HG03159 (cell line): ENCODE results near the gene NRG4.
"Not testable (repeated sequence)": the region's sequence is repeated elsewhere in the genome, so short reads cannot be mapped to it uniquely, and the experiment has no call there.

ENCODE experiments used
- ATAC-seq: cut with Tn5 transposase; IDR thresholded peaks from one replicate; pipeline ENCODE4 v1.9.1; 2021; ENCODE audit warnings: mild to moderate bottlenecking, moderate library complexity; ENCODE audit not compliant: unreplicated experiment

Gene NRG4

GRCh38 chr15:75928680-75929608, 83.3 kb downstream of the NRG4 start:
- ATAC-seq, result no peak

DNA sequence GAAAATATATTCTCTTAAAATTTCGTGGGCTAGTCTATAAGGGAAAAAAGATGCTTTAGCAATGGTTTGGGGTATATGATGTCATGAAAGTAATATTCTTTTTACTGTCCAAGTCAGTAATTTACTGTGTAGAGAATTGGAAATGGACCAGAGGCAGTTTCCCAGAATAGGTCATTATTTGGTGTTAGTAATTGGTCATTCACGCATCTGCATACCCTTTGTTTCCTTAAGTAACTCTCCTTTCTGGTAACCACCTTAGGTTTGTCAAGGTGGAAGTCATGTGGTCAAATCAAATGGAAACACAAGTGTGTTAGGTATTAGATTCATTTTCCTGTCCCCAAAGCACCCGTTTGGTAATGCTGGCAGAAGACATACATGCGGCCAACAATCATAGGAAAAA, 84.6 kb downstream of the NRG4 start:
- ATAC-seq, result no peak

DNA sequence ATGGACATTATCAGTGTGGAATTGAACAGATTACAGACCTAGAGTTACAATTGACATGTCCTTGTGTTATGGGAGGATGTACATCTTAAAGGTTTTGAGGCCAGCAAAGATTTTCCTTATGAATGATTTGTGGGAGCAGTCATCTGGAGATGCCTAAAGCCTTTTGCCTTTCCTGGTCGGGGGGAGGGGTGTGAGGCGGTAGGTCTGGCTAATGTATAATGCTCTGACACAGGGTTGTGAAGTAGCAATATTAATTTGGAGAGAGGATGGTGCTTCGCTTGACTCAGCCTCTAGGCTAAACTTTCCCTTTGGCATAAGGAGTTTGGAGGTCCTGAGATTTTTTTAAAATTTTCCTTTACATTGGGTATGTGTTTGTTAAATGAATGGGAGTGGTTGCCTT, 85.3 kb downstream of the NRG4 start:
- ATAC-seq, result no peak

DNA sequence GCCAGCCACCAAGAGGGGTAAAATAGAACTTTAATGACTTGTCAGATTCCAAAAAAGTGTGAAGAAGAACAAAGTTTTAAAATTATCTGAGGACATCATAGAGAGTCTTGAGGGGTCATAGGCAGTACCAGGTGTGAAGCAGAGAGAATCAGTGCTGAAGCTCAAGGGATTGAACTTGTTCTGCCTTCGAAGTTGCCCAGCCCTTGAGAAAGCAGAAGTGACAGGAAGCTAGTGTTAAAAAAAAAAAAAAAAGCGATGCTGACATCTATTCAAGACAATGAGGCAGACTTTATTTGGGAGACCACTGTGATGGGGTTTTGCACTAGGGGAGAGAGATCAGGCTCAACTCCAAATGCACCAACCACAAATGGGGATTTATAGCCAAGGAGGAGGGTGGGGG, 86.8 kb downstream of the NRG4 start:
- ATAC-seq, result no peak

- no peak for ATAC-seq
Measured at GRCh38 chr15:75924576-75924975, 87.6 kb downstream of the NRG4 start.

DNA sequence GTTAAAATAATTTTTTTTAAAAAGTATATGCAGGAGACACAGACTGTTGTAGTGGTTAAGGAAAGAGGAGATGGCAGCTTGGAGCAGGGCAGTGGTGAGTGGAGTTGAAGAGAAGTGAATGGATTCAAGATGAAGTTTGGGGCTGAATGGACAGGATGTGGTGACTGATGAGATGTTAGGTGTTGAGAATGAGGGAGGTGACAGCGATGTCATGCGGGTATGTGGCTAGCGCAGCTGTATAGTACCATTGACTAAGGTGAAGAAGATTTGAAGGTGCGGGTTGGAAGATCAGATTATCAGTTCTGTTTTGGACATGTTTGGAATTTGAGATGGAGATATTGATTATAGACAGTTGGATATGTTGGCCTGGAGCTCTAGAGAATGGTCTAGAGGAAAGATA, 88.5 kb downstream of the NRG4 start:
- ATAC-seq, result no peak

GRCh38 chr15:75921732-75922703, 90.2 kb downstream of the NRG4 start:
- ATAC-seq, result no peak

DNA sequence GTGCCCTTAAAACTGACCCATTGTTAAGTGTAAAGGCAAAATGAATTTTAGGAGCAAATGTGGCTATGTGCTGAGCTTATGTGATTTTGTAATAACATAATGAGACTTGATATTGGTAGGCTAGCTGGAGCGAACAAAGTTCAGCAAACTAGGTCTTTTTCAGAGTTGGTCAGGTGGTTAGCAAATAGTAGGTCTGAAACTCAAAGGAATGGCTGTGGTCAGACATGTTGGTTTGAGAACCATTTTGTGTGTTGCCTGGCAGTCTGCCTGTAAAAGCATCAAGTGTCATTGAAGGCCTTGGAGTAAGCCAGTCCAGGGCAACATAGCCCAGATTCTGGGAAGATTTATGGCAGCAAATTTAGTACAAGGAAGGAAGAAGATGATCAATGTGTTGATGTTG, 92.1 kb downstream of the NRG4 start:
- no peak for ATAC-seq

- no peak for ATAC-seq
Measured at GRCh38 chr15:75918135-75918534, 94.1 kb downstream of the NRG4 start.

- no peak for ATAC-seq
Measured at GRCh38 chr15:75916978-75917377, 95.2 kb downstream of the NRG4 start.

GRCh38 chr15:75910355-75910754, 101.9 kb downstream of the NRG4 start:
- ATAC-seq, result not testable (repeated sequence)

DNA sequence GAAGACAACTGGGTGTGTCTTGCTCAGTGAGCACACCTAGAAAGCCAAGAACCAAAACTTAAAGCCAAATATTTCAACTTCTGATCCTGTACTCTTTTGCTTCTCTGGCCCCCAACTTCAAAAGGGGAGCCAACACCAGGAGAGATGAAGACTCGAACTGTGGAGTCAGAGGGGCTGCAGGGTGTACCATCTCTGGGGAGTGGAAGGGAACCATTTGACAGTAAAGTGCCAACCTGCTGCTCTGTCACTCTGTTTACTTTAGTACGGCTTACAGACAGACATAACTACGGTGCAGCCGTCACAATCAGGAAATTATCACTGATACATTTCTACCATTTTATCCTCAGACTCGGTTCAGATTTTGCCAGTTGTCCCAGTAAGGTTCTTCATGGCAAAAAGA, 107.0 kb downstream of the NRG4 start:
- ATAC-seq, result no peak

- ATAC-seq, result peak; percentile 90
Measured at GRCh38 chr15:75903331-75904239, 108.6 kb downstream of the NRG4 start, which contains the start of gene FBXO22. TSS of gene FBXO22 (plus strand) at chr15:75903878. CDS start at chr15:75903964, 86 bp downstream.

- no peak for ATAC-seq
Measured at GRCh38 chr15:75902129-75902557, 110.1 kb downstream of the NRG4 start.

- ATAC-seq, result no peak
Measured at GRCh38 chr15:75900577-75900976, 111.6 kb downstream of the NRG4 start.

- ATAC-seq, result no peak
Measured at GRCh38 chr15:75895731-75896130, 116.5 kb downstream of the NRG4 start.

- ATAC-seq, result no peak
Measured at GRCh38 chr15:75891895-75892294, 120.3 kb downstream of the NRG4 start.
